Neural progenitor cell (in vitro differentiated cells): Measurements from ENCODE around the gene GTPBP10. TPM values are rescaled to one million over a fixed set of nuclear protein-coding genes. Genes with fewer than 3 reads are reported as not detected.
"Not testable (repeated sequence)": the region's sequence is repeated elsewhere in the genome, so short reads cannot be mapped to it uniquely, and the experiment has no call there.

Experiments used
- DNase-seq: peaks from one replicate; pipeline ENCODE4 v3.0.0-alpha.2; 2016; ENCODE audit warnings: low spot score
- H2AFZ ChIP-seq: fragments of 200-600 bp; sonication (generic); replicated peaks from 2 replicates; pipeline ENCODE4 v1.6.1; 2016; ENCODE audit warnings: antibody characterized with exemption
- H3F3A ChIP-seq: fragments of 200-600 bp; sonication (generic); 2 replicates; pipeline ENCODE4 v1.6.1; 2016; ENCODE audit warnings: antibody characterized with exemption, low read depth
- H3K27ac ChIP-seq: fragments of 200-600 bp; sonication (generic); 2 replicates; pipeline ENCODE4 v1.5.1; 2016; ENCODE audit warnings: mild to moderate bottlenecking
- H3K27me3 ChIP-seq: fragments of 200-600 bp; sonication (generic); 2 replicates; pipeline ENCODE4 v1.6.1; 2016; ENCODE audit warnings: mild to moderate bottlenecking, moderate library complexity
- H3K36me3 ChIP-seq: fragments of 200-600 bp; sonication (generic); 2 replicates; pipeline ENCODE4 v1.5.1; 2016
- H3K4me1 ChIP-seq: fragments of 200-600 bp; sonication (generic); 2 replicates; pipeline ENCODE4 v1.6.1; 2016; ENCODE audit warnings: mixed run types
- H3K4me2 ChIP-seq: fragments of 200-600 bp; sonication (generic); 2 replicates; pipeline ENCODE4 v1.6.1; 2016
- H3K4me3 ChIP-seq: fragments of 200-600 bp; sonication (generic); 2 replicates; pipeline ENCODE4 v1.5.1; 2016
- H3K79me2 ChIP-seq: fragments of 200-600 bp; sonication (generic); 2 replicates; pipeline ENCODE4 v1.6.1; 2016; ENCODE audit warnings: low read depth
- H3K9ac ChIP-seq: fragments of 200-600 bp; sonication (generic); 2 replicates; pipeline ENCODE4 v1.6.1; 2016
- H3K9me3 ChIP-seq: fragments of 200-600 bp; sonication (generic); 2 replicates; pipeline ENCODE4 v1.5.1; 2016; ENCODE audit warnings: low read depth
- H4K20me1 ChIP-seq: fragments of 200-600 bp; sonication (generic); 2 replicates; pipeline ENCODE4 v1.6.1; 2016; ENCODE audit warnings: low read depth
- H3K27ac Mint-ChIP-seq: 3 replicates; pipeline ENCODE4 v1.8.0; 2021; ENCODE audit warnings: mixed read lengths
- H3K27me3 Mint-ChIP-seq: 2 replicates; pipeline ENCODE4 v1.8.0; 2022; ENCODE audit warnings: low read depth, mild to moderate bottlenecking, inconsistent platforms, moderate library complexity, mixed read lengths; ENCODE audit not compliant: insufficient read depth
- H3K36me3 Mint-ChIP-seq: 3 replicates; pipeline ENCODE4 v1.8.0; 2021; ENCODE audit warnings: mixed read lengths
- H3K4me1 Mint-ChIP-seq: 3 replicates; pipeline ENCODE4 v1.8.0; 2021; ENCODE audit warnings: mixed read lengths
- H3K4me3 Mint-ChIP-seq: 3 replicates; pipeline ENCODE4 v1.8.0; 2021; ENCODE audit warnings: mild to moderate bottlenecking, moderate library complexity, mixed read lengths
- H3K9me3 Mint-ChIP-seq: 3 replicates; pipeline ENCODE4 v1.8.0; 2020; ENCODE audit warnings: mixed read lengths
- CTCF ChIP-seq: fragments of 200-600 bp; sonication (generic); IDR thresholded peaks from 2 replicates; pipeline ENCODE4 v1.5.1; 2017; ENCODE audit warnings: antibody characterized with exemption, mild to moderate bottlenecking
- EZH2 ChIP-seq: fragments of 200-600 bp; sonication (generic); IDR thresholded peaks from 2 replicates; pipeline ENCODE4 v1.6.1; 2017; ENCODE audit warnings: antibody characterized with exemption, mild to moderate bottlenecking, moderate library complexity
- EZH2phosphoT487 ChIP-seq: fragments of 200-600 bp; sonication (generic); IDR thresholded peaks from 2 replicates; pipeline ENCODE4 v1.6.1; 2017; ENCODE audit warnings: antibody characterized with exemption
- total RNA-seq: library from RNA; depleted of rRNA; stranded (reverse); fragments of >200 nt; gene quantifications from 2 replicates; pipeline ENCODE4 v1.2.3, GENCODE V29; 2015; ENCODE audit warnings: low replicate concordance

The GTPBP10 gene
- total RNA-seq, 1 donor from 2014 or later: 29.9 TPM

GRCh38 chr7:90322837-90323236 lies 23.7 kb upstream of the GTPBP10 start:
- Mint-ChIP-seq H3K36me3 (no peaks in the 10 kb centered on the region), H3K9me3 (no peaks in the 10 kb centered on the region), H3K27me3 (peaks cover 17% of the 10 kb centered on the region), H3K27ac (no peak overlapping the region), H3K4me1 (peaks cover 8% of the 10 kb centered on the region), H3K4me3 (no peak overlapping the region)
- Histone ChIP-seq H2AFZ (no peak overlapping the region), H4K20me1 (no peaks in the 10 kb centered on the region), H3K4me2 (no peak overlapping the region), H3K27me3 (peaks cover 71% of the 10 kb centered on the region), H3K4me3 (no peak overlapping the region), H3K9ac (no peak overlapping the region), H3K36me3 (no peaks in the 10 kb centered on the region), H3K9me3 (no peaks in the 10 kb centered on the region), H3K27ac (no peak overlapping the region), H3K79me2 (no peaks in the 10 kb centered on the region), H3K4me1 (peaks cover 4% of the 10 kb centered on the region), H3F3A (no peaks in the 10 kb centered on the region)
- DNase-seq: no peak
- TF ChIP-seq CTCF: no peak
- TF ChIP-seq EZH2phosphoT487: no peak
- no peak for TF ChIP-seq EZH2

GRCh38 chr7:90326500-90326899 lies 20.0 kb upstream of the GTPBP10 start:
- H3K27ac Mint-ChIP-seq: no peak overlapping the region
- H3K9me3 ChIP-seq: no peaks in the 10 kb centered on the region
- H3K36me3 Mint-ChIP-seq: no peaks in the 10 kb centered on the region
- H3K79me2 ChIP-seq: no peaks in the 10 kb centered on the region
- no peak overlapping the region for H2AFZ ChIP-seq
- H3K27ac ChIP-seq: no peak overlapping the region
- no peak overlapping the region for H3K9ac ChIP-seq
- no peak overlapping the region for H3K4me2 ChIP-seq
- no peak overlapping the region for H3K4me3 Mint-ChIP-seq
- H3F3A ChIP-seq: no peaks in the 10 kb centered on the region
- H3K9me3 Mint-ChIP-seq: no peaks in the 10 kb centered on the region
- TF ChIP-seq EZH2phosphoT487 (no peak), EZH2 (no peak), CTCF (no peak)
- H3K4me1 ChIP-seq: peaks cover 4% of the 10 kb centered on the region
- peaks cover 34% of the 10 kb centered on the region for H3K27me3 ChIP-seq
- peaks cover 2% of the 10 kb centered on the region for H3K4me1 Mint-ChIP-seq
- no peak for DNase-seq
- no peak overlapping the region for H3K4me3 ChIP-seq
- H3K27me3 Mint-ChIP-seq: peaks cover 6% of the 10 kb centered on the region
- no peaks in the 10 kb centered on the region for H3K36me3 ChIP-seq
- no peaks in the 10 kb centered on the region for H4K20me1 ChIP-seq

GRCh38 chr7:90334193-90334843 lies 12.2 kb upstream of the GTPBP10 start:
- H3K27me3 Mint-ChIP-seq: peaks cover 5% of the 10 kb centered on the region
- no peaks in the 10 kb centered on the region for H3K36me3 ChIP-seq
- no peaks in the 10 kb centered on the region for H3K9me3 ChIP-seq
- TF ChIP-seq EZH2 (no peak), EZH2phosphoT487 (no peak), CTCF (no peak)
- H3K27ac Mint-ChIP-seq: no peak overlapping the region
- H4K20me1 ChIP-seq: no peaks in the 10 kb centered on the region
- no peak overlapping the region for H3K4me3 ChIP-seq
- no peaks in the 10 kb centered on the region for H3F3A ChIP-seq
- H3K79me2 ChIP-seq: no peaks in the 10 kb centered on the region
- no peak for DNase-seq
- H3K9me3 Mint-ChIP-seq: peaks cover 6% of the 10 kb centered on the region
- H3K4me2 ChIP-seq: no peak overlapping the region
- no peak overlapping the region for H3K4me3 Mint-ChIP-seq
- H3K4me1 ChIP-seq: peaks cover 15% of the 10 kb centered on the region
- H3K9ac ChIP-seq: no peak overlapping the region
- H2AFZ ChIP-seq: no peak overlapping the region
- H3K4me1 Mint-ChIP-seq: peaks cover 16% of the 10 kb centered on the region
- H3K36me3 Mint-ChIP-seq: no peaks in the 10 kb centered on the region
- H3K27me3 ChIP-seq: no peaks in the 10 kb centered on the region
- H3K27ac ChIP-seq: no peak overlapping the region

- H3K36me3 ChIP-seq, H3K27ac ChIP-seq, H3K4me2 ChIP-seq, H3F3A ChIP-seq, H3K27me3 ChIP-seq, H3K9ac ChIP-seq, H3K27ac Mint-ChIP-seq, H2AFZ ChIP-seq, H3K9me3 Mint-ChIP-seq, H3K79me2 ChIP-seq, H3K9me3 ChIP-seq, H3K4me3 Mint-ChIP-seq, H3K36me3 Mint-ChIP-seq, H3K27me3 Mint-ChIP-seq, H4K20me1 ChIP-seq, DNase-seq, H3K4me3 ChIP-seq: not testable (repeated sequence)
- H3K4me1 ChIP-seq: peaks cover 15% of the 10 kb centered on the region
- H3K4me1 Mint-ChIP-seq: peaks cover 16% of the 10 kb centered on the region
Observed at GRCh38 chr7:90334926-90335325, 11.6 kb upstream of the GTPBP10 start.
